Posterior vena cava (tissue), 2 donors: ENCODE results near the gene MRPL34. TPM values are rescaled to one million over a fixed set of nuclear protein-coding genes. Genes with fewer than 3 reads are reported as not detected.
A peak's percentile ranks its signal among the peaks of the same experiment; 100 is the strongest.

Source experiments
- DNase-seq: peaks from one replicate; pipeline ENCODE4 v3.0.0-alpha.2; 2020; ENCODE audit warnings: low spot score
- intact Hi-C, 2 donors: fragments of 100-400 bp; cut with DNase I; formaldehyde crosslinking; loops; one replicate each; pipeline versions ENCODE4 v1.14.1 to v1.14.2; 2022 to 2023
- total RNA-seq, 2 donors: library from RNA; stranded (reverse); fragmentation: NEBNext Ultra II Directional; extraction: Animal tissue kit (Norgen Biotek cat#: 25700); gene quantifications; one replicate each; pipeline ENCODE4 v1.2.1, GENCODE V29; 2021
- donor health status: DM: yes; HTN: yes; CAD: no.
- donor health status: DM: yes; HTN: yes; CAD: no.

MRPL34 gene
- total RNA-seq, 2 donors from 2014 or later: 52.2 to 54.6 TPM

- peak; percentile 98 for DNase-seq
- intact Hi-C loops: loop anchor here in 1 of 2 donors (10.0 kb wide), 1 partner anchor 790 kb away; no protein-coding TSS in a partner anchor
These were observed 29.0 kb downstream of the MRPL34 start, which contains the start of gene ANO8 for GRCh38 chr19:17334414-17335409. Gene ANO8, minus strand, starts transcription at chr19:17334855. Its CDS starts 185 bp downstream, at chr19:17334670.

DNA sequence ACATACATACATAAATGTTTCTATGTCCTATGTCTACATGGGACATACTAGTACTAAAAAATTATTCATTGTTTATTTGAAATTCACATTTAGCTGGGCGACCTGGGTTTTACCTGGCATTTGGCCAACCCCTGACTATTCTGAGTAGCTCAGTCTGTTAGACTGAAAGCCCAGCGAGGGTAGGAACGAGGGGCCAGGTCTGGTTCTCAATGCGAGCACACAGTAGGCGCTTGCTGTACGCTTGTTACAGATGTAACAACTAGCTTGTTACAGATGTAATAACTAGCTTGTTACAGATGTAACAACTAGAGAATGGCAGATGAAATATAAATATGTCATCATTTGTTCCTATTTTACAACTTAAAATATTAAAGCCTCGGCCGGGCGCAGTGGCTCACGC is 29.9 kb downstream of the MRPL34 start:
- intact Hi-C loops: loop anchor here in 1 of 2 donors (10.0 kb wide), 1 partner anchor 789 kb away; no protein-coding TSS in a partner anchor
- DNase-seq: no peak

GRCh38 chr19:17336872-17337674 is 31.4 kb downstream of the MRPL34 start, which contains the start of gene GTPBP3:
Gene GTPBP3, plus strand, starts transcription at chr19:17337553. Its CDS starts 59 bp downstream, at chr19:17337612.
- intact Hi-C loops: loop anchor here in 1 of 2 donors (10.0 kb wide), 1 partner anchor 788 kb away; no protein-coding TSS in a partner anchor
- peak; percentile 98 for DNase-seq

GRCh38 chr19:17337675-17338432 is 32.2 kb downstream of the MRPL34 start:
- intact Hi-C loops: loop anchor here in 1 of 2 donors (10.0 kb wide), 1 partner anchor 787 kb away; no protein-coding TSS in a partner anchor
- no peak for DNase-seq

- intact Hi-C loops: loop anchor here in 1 of 2 donors (10.0 kb wide), 1 partner anchor 786 kb away; no protein-coding TSS in a partner anchor
- DNase-seq: no peak
These were observed 32.9 kb downstream of the MRPL34 start for GRCh38 chr19:17338433-17339078.

DNA sequence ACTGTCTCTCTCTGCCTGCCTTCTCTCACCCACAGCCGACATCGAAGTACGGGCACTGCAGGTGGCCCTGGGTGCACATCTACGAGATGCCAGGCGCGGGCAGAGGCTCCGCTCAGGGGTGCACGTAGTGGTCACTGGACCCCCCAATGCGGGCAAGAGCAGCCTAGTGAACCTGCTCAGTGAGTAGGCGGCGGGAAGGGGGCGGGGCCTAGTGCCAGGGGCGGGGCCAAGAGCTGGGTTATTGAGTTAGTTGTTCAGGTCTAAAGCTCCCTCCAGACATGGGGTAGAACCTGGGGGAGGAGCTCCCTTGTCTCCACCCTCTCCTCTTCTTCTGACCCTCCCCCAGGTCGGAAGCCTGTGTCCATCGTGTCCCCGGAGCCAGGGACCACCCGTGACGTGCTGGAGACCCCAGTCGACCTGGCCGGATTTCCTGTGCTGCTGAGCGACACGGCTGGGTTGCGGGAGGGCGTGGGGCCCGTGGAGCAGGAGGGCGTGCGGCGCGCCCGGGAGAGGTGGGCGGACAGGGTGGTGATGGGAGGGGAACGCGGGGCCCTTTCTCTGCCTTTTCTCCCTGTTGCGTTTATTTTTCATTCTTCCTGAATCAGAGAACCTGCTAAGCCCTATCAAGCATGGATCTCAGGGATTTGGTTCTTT is 33.5 kb downstream of the MRPL34 start:
- intact Hi-C loops: loop anchor here in 1 of 2 donors (10.0 kb wide), 1 partner anchor 786 kb away; no protein-coding TSS in a partner anchor
- no peak for DNase-seq

DNA sequence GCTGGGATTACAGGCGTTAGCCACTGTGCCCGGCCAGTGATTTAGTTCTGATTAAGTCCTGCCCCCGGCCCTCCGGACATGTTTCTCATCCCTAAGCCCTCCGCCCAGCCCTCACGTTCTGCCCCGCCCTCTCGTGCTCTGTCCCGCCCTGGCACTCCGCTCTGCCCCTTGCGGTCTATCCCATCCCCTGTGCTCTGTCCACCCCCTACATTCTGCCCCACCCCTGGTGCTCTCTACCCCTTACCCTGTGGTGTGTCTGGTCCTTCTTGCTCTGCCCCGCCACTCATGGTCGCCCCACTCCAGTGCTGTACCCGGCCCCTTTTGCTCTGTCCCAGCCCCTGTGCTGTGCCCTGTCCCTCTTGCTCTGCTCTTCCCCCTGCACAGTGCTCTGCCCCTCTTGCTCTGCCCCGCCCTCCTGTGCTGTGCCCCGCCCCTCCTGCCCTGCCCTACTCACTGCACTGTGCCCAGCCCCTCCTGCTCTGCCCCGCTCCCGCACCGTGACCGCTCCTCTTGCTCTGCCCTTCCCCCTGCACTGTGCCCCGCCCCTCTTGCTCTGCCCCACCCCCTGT is 34.7 kb downstream of the MRPL34 start:
- no peak for DNase-seq
- intact Hi-C loops: loop anchor here (5.0 to 10.0 kb wide), 2 partner anchors 46 to 52 kb away; partner anchors contain the start of gene CCDC194 (in 1 of the 2)

DNA sequence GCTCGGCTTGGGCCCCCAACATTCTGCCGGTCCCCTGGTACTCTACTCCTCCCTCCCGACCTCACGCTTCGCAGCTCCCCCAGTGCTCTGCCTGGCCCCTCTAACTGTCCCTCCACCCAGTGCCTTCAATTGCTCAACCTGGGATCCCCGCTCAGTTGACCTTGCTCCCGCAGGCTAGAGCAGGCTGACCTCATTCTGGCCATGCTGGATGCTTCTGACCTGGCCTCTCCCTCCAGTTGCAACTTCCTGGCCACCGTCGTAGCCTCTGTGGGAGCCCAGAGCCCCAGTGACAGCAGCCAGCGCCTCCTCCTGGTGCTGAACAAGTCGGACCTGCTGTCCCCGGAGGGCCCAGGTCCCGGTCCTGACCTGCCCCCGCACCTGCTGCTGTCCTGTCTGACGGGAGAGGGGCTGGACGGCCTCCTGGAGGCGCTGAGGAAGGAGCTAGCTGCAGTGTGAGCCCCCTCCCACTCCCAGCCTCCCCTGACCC is 35.2 kb downstream of the MRPL34 start:
- DNase-seq: no peak

GRCh38 chr19:17341386-17341785 is 35.7 kb downstream of the MRPL34 start:
- no peak for DNase-seq
- intact Hi-C loops: loop anchor here (5.0 to 10.0 kb wide), 2 partner anchors 47 to 51 kb away; partner anchors contain the start of gene CCDC194 (in 1 of the 2)

More for the DNA sequence above, 35.2 kb downstream of the MRPL34 start:
- intact Hi-C loops: loop anchor here (5.0 to 10.0 kb wide), 2 partner anchors 46 to 51 kb away; partner anchors contain the start of gene CCDC194 (in 1 of the 2)

- DNase-seq: no peak
- intact Hi-C loops: loop anchor here (5.0 to 10.0 kb wide), 2 partner anchors 47 to 50 kb away; partner anchors contain the start of gene CCDC194 (in 1 of the 2)
These were observed 36.2 kb downstream of the MRPL34 start for GRCh38 chr19:17341845-17342244.

GRCh38 chr19:17346109-17346671 is 40.5 kb downstream of the MRPL34 start:
- DNase-seq: peak; percentile 94
- intact Hi-C loops: loop anchor here (2.0 to 10.0 kb wide), 3 partner anchors 43 to 1881 kb away; no protein-coding TSS in a partner anchor

DNA sequence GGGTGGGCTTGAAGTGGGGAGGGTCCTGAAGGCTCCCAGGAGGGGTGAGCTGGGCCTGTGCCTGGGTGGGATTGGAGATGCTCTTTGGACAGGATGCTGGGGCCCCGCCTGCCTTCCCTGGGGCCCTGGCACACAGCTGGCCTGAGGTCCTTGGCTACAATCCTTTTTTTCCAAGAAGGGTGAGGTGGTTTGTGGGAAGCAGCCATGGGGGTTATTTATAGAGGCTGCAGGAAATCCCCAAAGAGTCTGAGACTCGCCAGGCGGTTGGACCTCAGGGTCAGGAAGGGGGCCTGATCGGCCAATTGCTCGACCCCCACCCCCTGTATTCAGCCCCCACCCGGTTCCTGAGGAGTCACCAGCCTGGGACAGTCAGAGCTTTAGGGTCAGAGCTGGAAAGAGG is 41.7 kb downstream of the MRPL34 start:
- intact Hi-C loops: loop anchor here (2.0 to 10.0 kb wide), 3 partner anchors 41 to 1880 kb away; no protein-coding TSS in a partner anchor
- DNase-seq: no peak

DNA sequence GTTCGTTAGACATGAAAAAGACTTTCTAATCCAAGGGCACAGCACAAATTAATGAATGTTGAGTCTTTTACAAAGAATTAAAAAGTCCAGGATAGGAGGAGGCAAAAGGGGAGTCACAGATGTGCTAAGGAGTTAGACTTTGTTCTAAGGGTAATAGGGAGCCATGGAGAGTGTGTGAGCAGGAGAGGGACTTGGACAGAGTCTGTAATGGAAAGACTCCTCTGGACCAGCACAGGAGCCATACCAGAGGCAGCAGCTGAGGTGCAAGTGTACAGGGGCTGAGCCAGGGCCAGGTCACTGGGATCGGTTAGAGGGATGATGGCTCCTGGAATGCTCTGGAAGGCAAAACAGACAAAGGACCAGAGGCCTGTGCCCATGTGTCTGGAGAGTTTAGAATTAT is 42.2 kb downstream of the MRPL34 start:
- intact Hi-C loops: loop anchor here (2.0 to 10.0 kb wide), 3 partner anchors 41 to 1879 kb away; no protein-coding TSS in a partner anchor
- no peak for DNase-seq

DNA sequence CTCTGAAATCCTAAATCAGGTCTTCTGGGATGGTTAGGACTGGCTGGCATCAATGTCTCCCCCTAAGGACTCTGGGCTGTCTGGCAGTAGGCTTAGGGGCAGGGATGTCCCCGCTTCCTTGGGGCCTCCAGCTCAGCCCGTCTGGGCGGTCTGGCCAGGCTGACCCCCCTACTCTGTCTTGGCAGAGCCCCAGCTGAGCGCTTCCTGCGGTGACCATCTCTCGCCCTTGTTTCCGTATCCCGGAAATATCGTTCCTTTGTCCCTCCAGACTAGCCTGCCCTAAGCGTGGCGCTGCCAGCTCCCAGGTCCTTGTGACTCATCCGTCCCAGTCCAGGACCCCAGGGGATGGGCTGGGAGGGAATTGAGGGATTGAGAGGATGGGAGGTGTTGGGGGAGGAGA is 43.0 kb downstream of the MRPL34 start:
- DNase-seq: peak; percentile 94
- intact Hi-C loops: loop anchor here (5.0 to 10.0 kb wide), 2 partner anchors 54 to 1879 kb away; no protein-coding TSS in a partner anchor

DNA sequence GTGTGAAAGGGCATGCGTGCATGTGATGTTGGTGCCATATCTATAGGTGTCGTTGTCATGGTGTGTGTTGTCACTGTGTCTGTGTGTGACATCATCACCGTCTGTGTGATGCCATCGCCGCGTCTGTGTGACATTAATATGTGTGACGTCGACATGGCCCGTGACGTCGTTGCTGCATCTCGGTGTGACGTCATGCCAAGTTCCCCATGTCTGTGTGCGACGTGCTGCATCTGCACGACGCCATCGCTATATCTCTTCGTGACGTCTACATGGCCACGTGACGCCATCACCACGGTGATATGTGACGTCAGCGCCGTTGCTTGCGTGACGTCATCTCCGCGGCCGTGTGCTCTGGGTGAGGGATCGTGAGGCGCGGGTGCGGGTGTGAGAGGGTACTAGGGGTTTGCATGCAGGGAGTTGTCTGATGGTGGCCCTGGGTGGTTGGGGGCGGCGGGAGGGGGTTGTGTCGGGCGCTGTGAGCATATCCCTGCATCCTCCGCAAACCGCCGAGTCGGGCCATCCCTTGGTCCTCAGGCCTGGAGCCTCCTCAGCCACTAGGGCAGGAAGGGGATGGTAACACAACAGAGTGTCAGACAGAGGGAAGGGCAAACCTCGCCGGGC is 46.3 kb downstream of the MRPL34 start:
- DNase-seq: no peak
- intact Hi-C loops: no loop called here
